Suprapubic skin (tissue), 4 donors: ENCODE measurements around the gene TMEM151A. TPM values are rescaled to one million over a fixed set of nuclear protein-coding genes. Genes with fewer than 3 reads are reported as not detected.

Experiments
- DNase-seq, 2 donors: peaks; one replicate each; pipeline ENCODE4 v3.0.0-alpha.2; 2019; ENCODE audit warnings: low spot score in 2 of 2
- H3K27ac ChIP-seq: fragments of 200-600 bp; sonication (generic); one replicate; pipeline ENCODE4 v1.5.1; 2019
- H3K27me3 ChIP-seq: fragments of 200-600 bp; sonication (generic); one replicate; pipeline ENCODE4 v1.5.1; 2019
- H3K36me3 ChIP-seq: fragments of 200-600 bp; sonication (generic); one replicate; pipeline ENCODE4 v1.5.1; 2019
- H3K4me1 ChIP-seq: fragments of 200-600 bp; sonication (generic); one replicate; pipeline ENCODE4 v1.5.1; 2019
- H3K4me3 ChIP-seq: fragments of 200-600 bp; sonication (generic); one replicate; pipeline ENCODE4 v1.5.1; 2019; ENCODE audit warnings: mild to moderate bottlenecking
- H3K9me3 ChIP-seq: fragments of 200-600 bp; sonication (generic); one replicate; pipeline ENCODE4 v1.5.1; 2019
- CTCF ChIP-seq, 2 donors: fragments of 200-600 bp in 1 of 2; fragments of 450-650 bp in 1 of 2; sonication (generic) in 1 of 2; IDR thresholded peaks; one replicate each; pipeline ENCODE4 v1.5.1; 2016 to 2019; ENCODE audit warnings: antibody characterized with exemption in 2 of 2, mild to moderate bottlenecking in 1 of 2, moderate library complexity in 1 of 2
- EP300 ChIP-seq: sonication (generic); formaldehyde crosslinking; IDR thresholded peaks from one replicate; pipeline ENCODE4 v1.6.1; 2017; ENCODE audit warnings: antibody characterized with exemption
- POLR2A ChIP-seq, 2 donors: fragments of 450-650 bp; IDR thresholded peaks; one replicate each; pipeline ENCODE4 v1.6.1; 2017; ENCODE audit warnings: antibody characterized with exemption in 2 of 2, mild to moderate bottlenecking in 2 of 2, moderate library complexity in 2 of 2
- POLR2AphosphoS5 ChIP-seq, 3 donors: sonication (generic); formaldehyde crosslinking; IDR thresholded peaks; one replicate each; pipeline ENCODE4 v1.6.1; 2017; ENCODE audit warnings: antibody characterized with exemption in 3 of 3
- whole genome bisulfite sequencing: methylation state at CpG from one replicate; pipeline ENCODE4 v1.1.5; 2018; 5-methylcytosine and 5-hydroxymethylcytosine counted together
- total RNA-seq, 4 donors: library from RNA; depleted of rRNA; stranded (reverse); fragments of >200 nt; gene quantifications; one replicate each; pipeline ENCODE4 v1.1.0, GENCODE V29; 2016

The TMEM151A gene
- total RNA-seq, 4 donors from 2014 or later: not detected

GRCh38 chr11:66267039-66267378 lies 24.7 kb upstream of the TMEM151A start:
- Histone ChIP-seq H3K27me3 (no peaks in the 10 kb centered on the region), H3K9me3 (no peaks in the 10 kb centered on the region), H3K4me3 (peak overlapping the region; percentile 86), H3K36me3 (peaks cover 42% of the 10 kb centered on the region), H3K4me1 (peaks cover 41% of the 10 kb centered on the region), H3K27ac (peak overlapping the region; percentile 97)
- 14% methylated on average over 13 of the region's 13 CpGs for WGBS
- TF ChIP-seq POLR2AphosphoS5 (IDR thresholded peaks at IDR 0.05) (no peak), CTCF (IDR thresholded peaks at IDR 0.05) (no peak), POLR2A (IDR thresholded peaks at IDR 0.05) (no peak), EP300 (no peak)
- no peak for DNase-seq

GRCh38 chr11:66267379-66268243 lies 24.1 kb upstream of the TMEM151A start:
- H3K4me1 ChIP-seq: peaks cover 41% of the 10 kb centered on the region
- peak overlapping the region; percentile 97 for H3K27ac ChIP-seq
- H3K27me3 ChIP-seq: no peaks in the 10 kb centered on the region
- 0% methylated on average over 38 of the region's 61 CpGs for WGBS
- H3K36me3 ChIP-seq: peaks cover 42% of the 10 kb centered on the region
- TF ChIP-seq POLR2AphosphoS5 (IDR thresholded peaks at IDR 0.05) (peak in 1 of 3 donors; percentile 10), POLR2A (IDR thresholded peaks at IDR 0.05) (peak in 1 of 2 donors; percentile 41), CTCF (IDR thresholded peaks at IDR 0.05) (peak in 1 of 2 donors; percentile 10), EP300 (no peak)
- peak; percentile 93 to 94 for DNase-seq
- H3K4me3 ChIP-seq: peak overlapping the region; percentile 86
- H3K9me3 ChIP-seq: no peaks in the 10 kb centered on the region

GRCh38 chr11:66268244-66268951 lies 23.3 kb upstream of the TMEM151A start, which contains the start of gene RAB1B:
TSS of gene RAB1B (plus strand) at chr11:66268639. CDS start at chr11:66268680, 41 bp downstream.
- 0% methylated on average over 47 of the region's 64 CpGs for WGBS
- peak within 1 kb of the TSS; percentile 97 for H3K27ac ChIP-seq
- TF ChIP-seq POLR2A (IDR thresholded peaks at IDR 0.05) (peak in 1 of 2 donors; percentile 50), POLR2AphosphoS5 (IDR thresholded peaks at IDR 0.05) (peak in 1 of 3 donors; percentile 78), EP300 (no peak)
- peak within 1 kb of the TSS; percentile 86 for H3K4me3 ChIP-seq
- peaks cover 42% of the 10 kb centered on the region for H3K36me3 ChIP-seq
- peaks cover 42% of the 10 kb centered on the region for H3K4me1 ChIP-seq
- H3K9me3 ChIP-seq: no peaks in the 10 kb centered on the region
- DNase-seq: peak; percentile 100
- H3K27me3 ChIP-seq: no peaks in the 10 kb centered on the region

- no peaks in the 10 kb centered on the region for H3K9me3 ChIP-seq
- WGBS: 2% methylated on average over 32 of the region's 32 CpGs
- H3K4me1 ChIP-seq: peaks cover 51% of the 10 kb centered on the region
- H3K4me3 ChIP-seq: peak overlapping the region; percentile 86
- H3K27ac ChIP-seq: peak overlapping the region; percentile 97
- H3K36me3 ChIP-seq: peaks cover 43% of the 10 kb centered on the region
- H3K27me3 ChIP-seq: no peaks in the 10 kb centered on the region
- TF ChIP-seq EP300 (no peak), POLR2A (IDR thresholded peaks at IDR 0.05) (no peak)
- DNase-seq: no peak
Observed at GRCh38 chr11:66268952-66269905, 22.5 kb upstream of the TMEM151A start.

GRCh38 chr11:66271816-66272215 lies 19.9 kb upstream of the TMEM151A start:
- 91% methylated on average over 7 of the region's 7 CpGs for WGBS
- TF ChIP-seq EP300 (no peak), POLR2A (IDR thresholded peaks at IDR 0.05) (no peak), CTCF (IDR thresholded peaks at IDR 0.05) (no peak), POLR2AphosphoS5 (IDR thresholded peaks at IDR 0.05) (no peak)
- peaks cover 58% of the 10 kb centered on the region for H3K36me3 ChIP-seq
- peaks cover 51% of the 10 kb centered on the region for H3K4me1 ChIP-seq
- no peaks in the 10 kb centered on the region for H3K27me3 ChIP-seq
- no peak overlapping the region for H3K27ac ChIP-seq
- no peaks in the 10 kb centered on the region for H3K9me3 ChIP-seq
- no peak overlapping the region for H3K4me3 ChIP-seq
- no peak for DNase-seq
